ENCODE results near the gene MRPS18A.

DNA sequence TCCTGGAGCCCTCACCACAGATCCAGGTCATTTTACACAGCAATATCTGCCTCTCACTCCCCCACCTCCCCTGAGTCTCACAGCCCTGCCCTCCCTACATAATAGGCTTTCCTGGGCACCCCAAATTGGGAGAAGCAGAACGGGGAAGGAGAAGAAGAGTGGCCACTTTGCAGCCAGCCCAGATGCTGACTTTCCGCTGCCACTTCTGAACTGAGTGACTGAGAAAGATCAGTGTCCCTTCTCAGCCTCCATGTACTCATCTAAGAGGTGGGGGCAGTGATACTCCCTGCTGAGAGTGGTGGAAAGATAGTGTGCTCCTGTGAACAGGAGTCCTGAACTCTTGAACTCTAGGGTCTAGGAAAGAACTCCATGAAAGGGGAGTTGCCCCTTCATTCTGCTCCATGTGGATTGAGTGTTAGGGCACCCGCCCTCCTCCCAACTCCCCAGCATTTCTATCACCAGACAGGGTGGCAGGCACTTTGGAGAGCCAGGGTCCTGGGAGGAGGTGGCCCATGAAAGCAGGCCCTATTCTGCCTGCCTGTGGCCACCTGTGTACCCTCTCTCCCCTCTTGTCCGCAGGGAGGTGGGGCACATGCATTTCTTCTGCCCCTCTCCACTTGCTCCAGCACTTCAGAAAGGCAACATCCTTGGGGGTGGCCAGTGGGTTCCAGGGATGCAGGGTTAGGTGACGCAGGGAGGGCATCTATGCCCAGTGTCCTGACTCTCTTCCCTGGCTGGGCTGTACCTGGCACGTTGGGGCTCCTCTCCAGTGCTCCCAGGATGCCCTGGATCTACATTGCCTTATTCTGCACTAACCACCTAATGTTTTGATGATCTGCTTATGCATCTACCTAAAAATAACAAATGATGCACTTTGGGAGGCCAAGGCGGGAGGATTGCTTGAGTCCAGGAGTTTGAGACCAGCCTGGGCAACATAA lies 38.3 kb upstream of the MRPS18A start:
- TF ChIP-seq ZNF274 (IDR thresholded peaks at IDR 0.05; ENCODE audit: low read depth, low read length) (no peak), YY1 (IDR thresholded peaks at IDR 0.05; ENCODE audit: insufficient read depth, insufficient read length) (no peak)
